HFFc6 (cell line): ENCODE measurements around the gene ATRN. TPM values are rescaled to one million over a fixed set of nuclear protein-coding genes. Genes with fewer than 3 reads are reported as not detected.

ENCODE experiments used
- DNase-seq: peaks from one replicate; pipeline ENCODE4 v3.0.0-alpha.2; 2018
- H3K27ac Mint-ChIP-seq: 2 replicates; pipeline ENCODE4 v1.8.0; 2020; ENCODE audit warnings: mild to moderate bottlenecking, mixed read lengths
- H3K27me3 Mint-ChIP-seq: 2 replicates; pipeline ENCODE4 v1.8.0; 2021; ENCODE audit warnings: mild to moderate bottlenecking, moderate library complexity, mixed read lengths; ENCODE audit not compliant: insufficient read depth
- H3K36me3 Mint-ChIP-seq: 2 replicates; pipeline ENCODE4 v1.8.0; 2021; ENCODE audit warnings: low read depth, mixed read lengths
- H3K4me1 Mint-ChIP-seq: 2 replicates; pipeline ENCODE4 v1.8.0; 2020; ENCODE audit warnings: low read depth, mixed read lengths
- H3K4me3 Mint-ChIP-seq: 2 replicates; pipeline ENCODE4 v1.8.0; 2020; ENCODE audit warnings: mild to moderate bottlenecking, moderate library complexity, mixed read lengths
- H3K9me3 Mint-ChIP-seq: 2 replicates; pipeline ENCODE4 v1.8.0; 2020; ENCODE audit warnings: mild to moderate bottlenecking, mixed read lengths
- CTCF ChIP-seq: fragments of 200-600 bp; sonication (generic); IDR thresholded peaks from 2 replicates; pipeline ENCODE4 v1.5.0; 2021; ENCODE audit warnings: antibody characterized with exemption, mild to moderate bottlenecking
- total RNA-seq, 6 experiments: library from RNA; stranded (reverse); fragmentation: NEBNext Ultra II Directional; extraction: Animal tissue kit (Norgen Biotek cat#: 25700); gene quantifications; 2 replicates in 1 of 6; 3 replicates in 5 of 6; pipeline ENCODE4 v1.2.3, GENCODE V29; 2021

Gene ATRN
- total RNA-seq, 6 experiments from 2014 or later: 27.5 to 33.0 (median 29.6) TPM

GRCh38 chr20:3477861-3478544 is 7.2 kb downstream of the ATRN start:
- no peak for DNase-seq
- no peaks in the 10 kb centered on the region for H3K9me3 Mint-ChIP-seq
- H3K27me3 Mint-ChIP-seq: no peaks in the 10 kb centered on the region; the same call in 1 of the 2 replicates
- no peak for TF ChIP-seq CTCF
- no peak overlapping the region for H3K27ac Mint-ChIP-seq
- H3K4me3 Mint-ChIP-seq: no peak overlapping the region
- H3K36me3 Mint-ChIP-seq: no peaks in the 10 kb centered on the region
- peaks cover 43% of the 10 kb centered on the region for H3K4me1 Mint-ChIP-seq

GRCh38 chr20:3479025-3479424 is 8.2 kb downstream of the ATRN start:
- peaks cover 2% of the 10 kb centered on the region; the same call in 1 of the 2 replicates for H3K27me3 Mint-ChIP-seq
- H3K36me3 Mint-ChIP-seq: no peaks in the 10 kb centered on the region
- H3K27ac Mint-ChIP-seq: no peak overlapping the region
- no peaks in the 10 kb centered on the region for H3K9me3 Mint-ChIP-seq
- H3K4me3 Mint-ChIP-seq: no peak overlapping the region
- H3K4me1 Mint-ChIP-seq: peaks cover 43% of the 10 kb centered on the region
- TF ChIP-seq CTCF: no peak
- no peak for DNase-seq

- Mint-ChIP-seq H3K36me3 (no peaks in the 10 kb centered on the region), H3K9me3 (no peaks in the 10 kb centered on the region), H3K27me3 (peaks cover 2% of the 10 kb centered on the region; the same call in 1 of the 2 replicates), H3K27ac (no peak overlapping the region), H3K4me3 (no peak overlapping the region), H3K4me1 (peaks cover 46% of the 10 kb centered on the region)
- no peak for DNase-seq
- TF ChIP-seq CTCF: no peak
Observed at GRCh38 chr20:3479759-3480615, 9.2 kb downstream of the ATRN start.

- H3K36me3 Mint-ChIP-seq: peaks cover 19% of the 10 kb centered on the region
Observed at GRCh38 chr20:3483309-3483708, 12.5 kb downstream of the ATRN start.

GRCh38 chr20:3483784-3484183 is 13.0 kb downstream of the ATRN start:
- peaks cover 14% of the 10 kb centered on the region for H3K9me3 Mint-ChIP-seq
- peaks cover 42% of the 10 kb centered on the region for H3K4me1 Mint-ChIP-seq
- H3K4me3 Mint-ChIP-seq: no peak overlapping the region
- TF ChIP-seq CTCF: no peak
- H3K36me3 Mint-ChIP-seq: peaks cover 19% of the 10 kb centered on the region
- no peak for DNase-seq
- no peak overlapping the region for H3K27ac Mint-ChIP-seq
- peaks cover 2% of the 10 kb centered on the region; the same call in 1 of the 2 replicates for H3K27me3 Mint-ChIP-seq

More at GRCh38 chr20:3483309-3483708, 12.5 kb downstream of the ATRN start:
- Mint-ChIP-seq H3K27me3 (peaks cover 2% of the 10 kb centered on the region; the same call in 1 of the 2 replicates), H3K4me1 (peaks cover 46% of the 10 kb centered on the region), H3K9me3 (peaks cover 14% of the 10 kb centered on the region), H3K27ac (no peak overlapping the region), H3K4me3 (no peak overlapping the region)
- DNase-seq: no peak
- no peak for TF ChIP-seq CTCF
